OCI-M1 (cell line): ENCODE measurements around the gene RGS2.

Source experiments
- DNase-seq: peaks from one replicate; lab custom pipeline; 2025; lab: John Stamatoyannopoulos, UW

RGS2 gene

DNA sequence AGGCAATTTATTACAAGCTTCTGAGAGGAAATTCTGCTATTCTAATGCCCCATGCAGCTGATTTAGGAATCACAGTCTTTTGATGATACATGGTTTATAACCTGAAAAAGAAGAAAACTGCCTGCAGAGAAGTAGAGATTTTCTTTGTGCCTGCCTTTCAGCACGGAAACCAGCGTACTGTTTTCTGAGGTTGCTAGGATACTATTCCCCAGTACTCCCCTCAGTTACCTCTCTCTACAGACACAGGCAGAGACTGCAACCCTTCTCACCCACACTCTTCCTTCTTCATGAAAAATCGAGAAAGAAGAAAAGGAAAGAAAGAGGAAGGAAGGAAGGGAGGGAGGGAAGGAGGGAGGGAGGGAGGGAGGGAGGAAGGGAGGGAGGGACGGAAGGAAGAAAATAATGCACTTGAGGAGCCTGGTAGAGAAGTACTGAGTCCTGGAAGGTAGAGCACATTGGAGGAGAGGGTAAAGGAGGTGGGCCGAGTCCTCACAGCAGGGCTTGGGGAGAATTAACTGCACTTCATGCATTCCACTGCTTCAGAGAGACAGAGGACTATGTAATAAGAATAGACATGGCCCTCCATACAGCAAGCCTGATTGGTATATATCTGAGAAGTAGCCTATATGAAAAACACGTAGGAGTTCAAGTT, 21.9 kb downstream of the RGS2 start:
- DNase-seq, result no peak

DNA sequence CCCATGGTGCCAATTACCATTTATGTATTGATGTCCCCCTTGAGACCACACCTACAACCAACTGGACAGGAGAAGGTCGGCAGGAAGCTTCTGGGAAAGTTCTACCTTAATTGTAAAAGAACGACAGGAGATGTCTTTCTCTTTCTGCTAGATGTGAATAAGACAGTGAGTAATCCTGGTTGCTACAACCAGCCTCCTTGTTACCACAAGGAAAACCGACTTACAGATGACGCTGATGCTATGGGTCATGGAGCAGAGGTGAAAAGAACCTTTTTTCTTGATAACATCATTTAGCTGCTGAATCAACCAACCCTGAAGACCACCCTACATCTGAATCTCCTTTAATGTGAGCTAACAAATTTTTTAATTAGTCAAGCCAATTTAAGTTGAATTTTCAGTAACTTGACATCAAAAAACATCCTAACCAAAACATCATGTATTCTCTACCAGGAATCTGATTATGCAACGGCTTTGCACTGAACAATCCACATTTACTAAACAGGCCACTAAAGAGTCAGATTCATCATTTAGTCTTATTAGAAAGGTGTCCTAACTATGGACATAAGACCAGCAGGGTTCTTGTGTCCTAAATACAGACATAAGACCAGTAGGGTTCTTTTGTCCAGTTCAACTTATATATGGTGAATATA, 23.0 kb downstream of the RGS2 start:
- DNase-seq, result no peak

DNA sequence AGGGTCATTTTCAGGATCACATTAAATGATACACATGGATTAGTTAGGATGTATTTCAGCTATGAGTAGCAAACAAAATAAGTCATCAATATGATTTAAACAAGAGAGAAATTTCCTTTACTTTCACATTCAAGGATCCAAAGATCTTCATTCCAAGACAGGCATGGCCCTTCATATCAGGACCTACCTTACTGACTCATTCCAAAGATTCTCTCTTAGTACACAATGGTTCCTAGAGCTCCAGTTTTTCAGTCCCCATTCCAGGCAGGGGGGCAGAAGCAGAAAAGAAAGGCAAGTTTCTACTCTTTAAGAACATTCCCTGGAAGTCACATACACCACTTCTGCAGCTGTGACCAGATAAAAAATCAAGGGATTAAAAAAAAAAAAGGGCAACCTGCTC, 23.7 kb downstream of the RGS2 start:
- no peak for DNase-seq

DNA sequence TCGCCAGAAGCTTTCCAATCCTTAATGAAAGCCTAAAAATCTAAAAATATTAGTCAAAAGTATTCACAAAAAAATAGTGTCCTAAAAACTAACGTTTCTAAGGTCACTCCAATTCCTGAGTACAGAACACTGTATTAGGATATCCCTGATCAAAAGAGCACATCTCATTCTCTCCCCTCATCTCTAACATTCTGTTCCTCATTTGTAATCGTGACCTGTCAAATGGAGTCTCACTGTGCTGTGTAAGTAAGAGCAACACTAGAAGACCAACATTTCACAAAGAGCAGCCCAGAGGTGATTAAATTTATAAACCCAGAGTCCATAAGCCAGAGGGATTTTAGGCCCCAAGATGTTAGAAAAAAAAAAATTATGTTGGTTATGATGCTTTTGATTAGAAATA, 26.3 kb downstream of the RGS2 start:
- no peak for DNase-seq

DNA sequence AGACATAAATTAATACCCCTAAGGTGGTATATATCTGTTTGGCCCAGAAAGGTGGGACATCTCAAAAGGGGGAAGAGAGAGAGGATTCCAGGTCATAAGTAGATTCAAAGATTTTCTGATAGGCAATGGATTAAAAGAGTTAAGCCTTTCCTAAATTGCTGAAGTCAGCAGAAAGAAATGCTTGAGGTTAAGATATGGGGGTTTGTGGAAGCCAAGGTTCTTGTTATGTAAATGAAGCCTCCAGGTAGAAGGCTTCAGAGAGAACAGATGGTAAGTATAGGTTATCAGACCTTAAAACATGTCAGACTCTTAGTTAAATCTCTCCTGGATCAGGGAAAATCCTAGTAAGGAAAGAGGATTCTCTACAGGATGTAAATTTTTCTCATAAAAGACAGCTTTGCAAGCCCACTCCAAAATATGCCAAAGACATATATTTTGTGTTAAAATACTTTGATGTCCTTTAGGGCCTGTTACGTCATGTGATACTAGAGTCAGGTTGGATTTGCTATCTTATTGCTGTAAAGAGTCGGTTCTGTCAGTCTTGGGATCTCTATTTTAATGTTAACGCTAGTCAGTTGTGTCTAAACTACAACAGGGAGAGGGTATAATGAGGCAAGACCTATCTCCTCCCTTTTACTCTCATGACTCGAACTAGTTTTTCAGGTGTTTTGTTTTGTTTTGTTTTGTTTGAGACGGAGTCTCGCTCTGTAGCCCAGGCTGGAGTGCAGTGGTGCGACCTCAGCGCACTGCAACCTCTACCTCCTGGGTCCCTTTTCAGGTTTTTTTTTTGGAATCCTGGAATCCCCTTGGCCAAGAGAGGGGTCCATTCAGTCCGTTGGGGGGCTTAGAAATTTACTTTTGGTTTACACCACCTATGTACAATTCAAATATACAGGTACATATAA, 30.6 kb downstream of the RGS2 start:
- no peak for DNase-seq

DNA sequence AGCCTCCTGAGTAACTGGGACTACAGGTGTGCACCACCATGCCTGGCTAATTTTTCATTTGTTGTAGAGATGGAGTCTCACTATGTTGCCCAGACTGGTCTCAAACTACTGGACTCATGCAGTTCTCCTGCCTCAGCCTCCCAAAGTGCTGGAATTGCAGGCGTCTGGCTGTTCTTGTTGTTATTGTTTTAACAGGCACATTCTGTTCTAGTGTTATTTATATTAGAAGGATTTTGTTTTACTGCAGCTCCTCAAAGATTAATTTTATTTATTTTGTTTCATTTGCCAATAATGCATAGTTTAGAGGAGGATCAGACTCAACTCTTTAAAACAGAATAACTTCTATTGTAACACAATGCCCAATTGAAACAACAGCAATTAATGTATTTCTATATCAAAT, 35.5 kb downstream of the RGS2 start:
- DNase-seq, result no peak

DNA sequence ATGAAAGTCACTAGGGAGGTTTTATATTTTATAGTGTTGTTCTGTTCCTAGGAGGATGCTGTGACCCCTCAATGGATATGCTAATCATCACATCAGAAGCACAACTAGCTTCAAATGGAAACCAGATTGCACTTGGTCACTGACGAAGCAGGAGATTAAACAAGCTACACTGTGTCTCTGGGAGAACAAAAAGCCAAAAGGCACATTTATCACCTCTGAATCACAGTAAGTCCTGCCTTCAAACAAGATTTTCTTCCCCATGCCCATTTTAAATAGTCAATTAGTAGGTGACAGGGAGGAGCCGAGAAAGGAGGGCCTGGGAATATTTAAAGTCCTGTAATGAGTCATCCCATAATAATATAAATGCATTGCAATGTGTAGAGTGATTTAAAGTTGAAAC, 38.1 kb downstream of the RGS2 start:
- no peak for DNase-seq

DNA sequence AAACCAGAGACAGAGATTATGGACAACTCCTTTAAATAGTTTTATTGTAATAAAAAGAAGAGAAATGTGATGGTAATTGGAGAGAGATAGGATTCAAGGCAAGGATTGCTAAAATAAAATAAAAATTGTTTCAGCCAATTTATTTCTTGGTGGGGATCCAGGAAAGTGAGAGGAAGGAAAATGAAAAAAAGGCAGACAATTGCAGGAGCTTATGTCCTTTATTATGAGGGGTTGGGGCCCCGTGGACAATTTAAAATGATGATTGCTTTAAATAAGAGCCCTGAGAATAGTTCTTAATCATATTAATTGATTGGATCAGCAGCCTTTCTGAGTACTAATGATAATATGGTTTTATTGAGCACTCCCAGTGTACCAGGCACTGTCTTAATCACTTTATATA, 40.2 kb downstream of the RGS2 start:
- DNase-seq, result no peak

DNA sequence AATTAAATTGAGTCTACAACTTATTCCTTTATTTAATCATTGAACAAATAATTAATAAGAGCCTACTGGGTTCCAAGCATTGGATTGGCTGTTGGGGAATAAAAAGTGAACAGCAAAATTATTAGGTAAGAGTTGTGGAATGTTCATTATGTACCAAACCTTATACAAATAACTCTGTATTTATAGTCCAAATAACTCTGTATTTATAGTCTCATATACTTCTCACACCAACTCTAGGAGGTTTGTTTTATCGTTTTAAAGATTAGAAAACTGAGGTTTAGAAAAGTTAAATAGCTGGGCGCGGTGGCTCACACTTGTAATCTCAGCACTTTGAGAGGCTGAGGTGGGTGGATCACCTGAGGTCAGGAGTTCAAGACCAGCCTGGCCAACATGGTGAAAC, 40.6 kb downstream of the RGS2 start:
- no peak for DNase-seq

DNA sequence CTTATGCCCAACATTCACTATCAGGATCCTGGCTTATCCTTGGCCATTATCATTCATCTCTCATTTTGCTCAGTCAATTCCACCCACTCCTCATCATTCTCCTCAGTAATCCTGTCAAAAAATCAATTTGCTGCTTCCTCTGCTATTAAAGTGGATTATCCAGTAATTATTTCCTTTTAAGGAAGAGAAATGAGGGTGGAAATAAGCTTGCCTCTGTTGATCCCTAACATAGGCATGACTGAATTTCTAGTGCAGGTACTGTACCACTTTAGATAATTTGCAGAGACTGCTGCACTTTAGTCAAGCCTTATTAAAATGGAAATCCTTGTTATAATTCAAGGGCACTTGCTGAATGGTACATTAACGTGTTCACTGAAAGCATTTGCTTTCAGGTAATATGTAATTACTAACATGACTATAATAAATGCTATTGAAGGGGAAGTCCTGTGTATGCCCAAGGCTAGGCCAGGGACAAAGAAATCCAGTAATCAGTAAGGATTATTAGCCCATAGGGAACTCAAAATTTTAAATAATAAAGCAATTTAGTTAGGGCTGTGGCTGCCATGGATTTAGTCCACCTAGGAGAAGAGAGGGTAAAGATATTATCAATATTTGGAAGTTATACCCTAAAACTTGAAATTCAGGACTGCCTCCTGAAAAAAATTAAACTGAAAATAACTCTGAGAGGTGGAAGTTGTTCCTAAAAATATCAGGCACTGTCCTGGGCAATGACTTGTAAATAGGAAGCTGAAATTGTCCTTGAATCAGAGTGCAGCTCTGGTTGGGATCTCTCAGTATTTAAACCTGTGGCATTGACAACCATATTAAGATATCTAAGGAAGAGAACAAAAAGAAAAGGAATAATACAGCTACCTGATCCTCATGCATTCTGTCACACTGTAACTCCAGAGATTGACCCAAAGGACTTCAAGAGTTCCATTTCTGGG, 43.4 kb downstream of the RGS2 start:
- no peak for DNase-seq

DNA sequence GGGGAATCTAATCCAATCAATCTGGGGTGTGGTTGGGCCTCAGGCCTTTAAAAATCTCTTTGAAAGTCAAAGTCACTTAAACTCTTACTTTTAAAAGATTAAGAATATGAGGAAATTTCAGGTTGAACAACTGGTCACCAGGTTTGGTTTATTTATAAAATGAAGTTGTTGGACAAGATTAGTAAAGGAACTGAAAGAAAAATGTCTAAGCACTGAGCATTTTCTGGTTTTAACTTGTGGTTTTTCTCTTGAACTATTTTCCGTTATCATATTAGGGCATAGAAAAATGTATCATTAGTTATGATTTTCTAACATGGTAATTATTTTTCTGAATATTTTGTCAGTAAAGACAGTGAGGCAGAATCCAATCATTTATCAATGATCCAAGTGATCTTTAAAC, 49.6 kb downstream of the RGS2 start:
- no peak for DNase-seq

DNA sequence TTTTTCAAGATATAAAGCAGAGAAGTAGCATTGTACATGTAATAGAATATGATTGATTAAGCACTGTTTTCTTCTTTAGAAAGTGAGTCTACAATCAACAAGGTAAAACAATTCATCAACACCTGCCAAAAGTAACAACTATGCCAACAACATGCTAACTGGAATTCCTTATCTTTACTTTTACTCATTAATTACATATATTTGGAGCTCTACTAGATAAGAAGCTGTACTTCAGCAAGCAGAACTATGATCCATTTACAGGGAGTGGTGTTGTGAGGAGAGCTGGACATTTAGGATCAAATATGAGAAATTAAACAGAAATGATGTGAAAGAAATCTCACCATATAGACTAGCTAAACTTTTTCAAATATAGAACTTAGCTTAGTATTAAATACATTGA, 51.0 kb downstream of the RGS2 start:
- no peak for DNase-seq

DNA sequence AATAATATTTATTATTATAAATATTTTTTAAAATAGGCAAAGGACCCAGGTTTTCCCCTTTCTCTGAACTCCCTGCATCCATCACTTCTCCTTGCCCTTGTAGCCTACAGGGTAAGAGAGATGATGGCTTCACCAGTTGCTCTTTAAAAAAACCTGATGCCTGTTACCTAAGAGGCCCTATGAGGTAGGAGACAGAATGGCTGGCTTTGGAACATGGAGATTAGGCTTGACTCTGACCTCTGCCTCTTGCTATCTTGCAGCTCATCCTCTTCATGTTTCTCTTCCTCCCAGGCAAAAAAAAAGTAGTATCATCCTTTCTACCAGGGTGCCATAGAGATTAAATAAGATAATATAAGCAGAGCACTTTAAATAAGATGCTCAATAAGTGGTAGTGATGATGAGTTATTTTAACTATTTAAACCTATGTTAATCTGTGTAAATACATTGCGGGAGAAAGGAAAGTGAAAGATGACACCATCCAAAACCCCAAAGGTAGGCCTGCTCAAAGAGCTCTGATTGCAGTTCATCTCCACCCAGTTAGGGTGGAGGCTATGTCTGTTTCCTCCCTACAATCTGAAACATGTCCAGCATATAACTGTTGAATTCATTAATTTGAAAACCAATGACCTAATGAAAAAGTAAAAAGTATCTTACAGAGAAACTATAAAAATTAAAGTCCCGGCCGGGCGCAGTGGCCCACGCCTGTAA, 51.8 kb downstream of the RGS2 start:
- no peak for DNase-seq

DNA sequence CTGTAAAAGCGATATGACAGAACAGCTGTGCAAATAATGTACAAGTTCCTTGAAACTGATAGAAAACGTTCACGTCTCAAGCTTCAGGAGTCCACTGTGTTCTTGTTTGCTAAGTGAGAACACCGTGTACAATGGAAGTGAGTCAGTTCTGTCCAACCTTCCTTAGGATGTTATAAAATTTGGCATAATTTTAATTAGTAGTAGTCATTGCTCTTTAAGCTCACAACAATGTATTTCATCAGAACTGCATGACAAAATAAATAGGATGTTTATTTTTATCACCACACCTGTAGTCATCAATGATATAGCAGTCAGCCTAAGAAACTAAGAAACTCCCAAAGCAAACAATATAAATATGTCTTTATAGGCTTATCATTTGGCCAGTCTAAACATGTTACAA, 53.0 kb downstream of the RGS2 start:
- no peak for DNase-seq
